ENCODE measurements around the gene PASD1.
"Not testable (repeated sequence)": the region's sequence is repeated elsewhere in the genome, so short reads cannot be mapped to it uniquely, and the experiment has no call there.

PASD1 gene, protein sequence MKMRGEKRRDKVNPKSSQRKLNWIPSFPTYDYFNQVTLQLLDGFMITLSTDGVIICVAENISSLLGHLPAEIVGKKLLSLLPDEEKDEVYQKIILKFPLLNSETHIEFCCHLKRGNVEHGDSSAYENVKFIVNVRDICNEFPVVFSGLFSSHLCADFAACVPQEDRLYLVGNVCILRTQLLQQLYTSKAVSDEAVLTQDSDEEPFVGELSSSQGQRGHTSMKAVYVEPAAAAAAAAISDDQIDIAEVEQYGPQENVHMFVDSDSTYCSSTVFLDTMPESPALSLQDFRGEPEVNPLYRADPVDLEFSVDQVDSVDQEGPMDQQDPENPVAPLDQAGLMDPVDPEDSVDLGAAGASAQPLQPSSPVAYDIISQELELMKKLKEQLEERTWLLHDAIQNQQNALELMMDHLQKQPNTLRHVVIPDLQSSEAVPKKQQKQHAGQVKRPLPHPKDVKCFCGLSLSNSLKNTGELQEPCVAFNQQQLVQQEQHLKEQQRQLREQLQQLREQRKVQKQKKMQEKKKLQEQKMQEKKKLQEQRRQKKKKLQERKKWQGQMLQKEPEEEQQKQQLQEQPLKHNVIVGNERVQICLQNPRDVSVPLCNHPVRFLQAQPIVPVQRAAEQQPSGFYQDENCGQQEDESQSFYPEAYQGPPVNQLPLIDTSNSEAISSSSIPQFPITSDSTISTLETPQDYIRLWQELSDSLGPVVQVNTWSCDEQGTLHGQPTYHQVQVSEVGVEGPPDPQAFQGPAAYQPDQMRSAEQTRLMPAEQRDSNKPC

GRCh38 chrX:151563449-151563848 is at the start of gene PASD1:
Gene PASD1 (plus strand): TSS chrX:151563675. CDS start chrX:151601554, 37,879 bp downstream.
- Mint-ChIP-seq H3K4me3 (no peak within 1 kb of the TSS), H3K36me3 (ENCODE audit: low read depth) (no peaks in the 10 kb centered on the region), H3K4me1 (ENCODE audit: low read depth) (no peaks in the 10 kb centered on the region), H3K27ac (no peak within 1 kb of the TSS), H3K27me3 (ENCODE audit: low read depth) (no peaks in the 10 kb centered on the region), H3K9me3 (no peaks in the 10 kb centered on the region)
- no peak for DNase-seq (ENCODE audit: low spot score)

DNA sequence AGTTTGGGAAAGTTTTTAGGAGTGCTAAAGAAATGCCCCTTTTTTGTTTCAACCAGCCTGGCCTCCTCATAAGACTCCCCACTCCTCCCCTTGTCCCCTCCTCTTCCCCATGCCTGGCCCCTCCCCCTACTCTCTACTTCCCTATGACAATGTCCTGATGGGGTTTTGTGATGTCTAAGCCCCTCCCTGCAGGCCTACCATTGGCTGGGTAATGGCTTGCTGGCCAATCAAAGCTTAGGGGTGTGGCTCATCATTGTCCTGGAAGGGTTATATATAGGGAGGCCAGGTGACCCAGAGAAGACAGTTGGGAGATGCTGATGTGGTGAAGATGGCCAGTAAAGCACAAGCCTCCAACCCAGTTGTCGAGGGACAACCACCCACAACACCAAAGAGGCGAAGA is 48.2 kb upstream of the PASD1 start:
- no peak for DNase-seq (ENCODE audit: low spot score)
- Mint-ChIP-seq H3K27ac (no peak overlapping the region), H3K9me3 (no peaks in the 10 kb centered on the region), H3K36me3 (ENCODE audit: low read depth) (no peaks in the 10 kb centered on the region), H3K27me3 (ENCODE audit: low read depth) (no peaks in the 10 kb centered on the region), H3K4me3 (no peak overlapping the region), H3K4me1 (ENCODE audit: low read depth) (no peaks in the 10 kb centered on the region)

DNA sequence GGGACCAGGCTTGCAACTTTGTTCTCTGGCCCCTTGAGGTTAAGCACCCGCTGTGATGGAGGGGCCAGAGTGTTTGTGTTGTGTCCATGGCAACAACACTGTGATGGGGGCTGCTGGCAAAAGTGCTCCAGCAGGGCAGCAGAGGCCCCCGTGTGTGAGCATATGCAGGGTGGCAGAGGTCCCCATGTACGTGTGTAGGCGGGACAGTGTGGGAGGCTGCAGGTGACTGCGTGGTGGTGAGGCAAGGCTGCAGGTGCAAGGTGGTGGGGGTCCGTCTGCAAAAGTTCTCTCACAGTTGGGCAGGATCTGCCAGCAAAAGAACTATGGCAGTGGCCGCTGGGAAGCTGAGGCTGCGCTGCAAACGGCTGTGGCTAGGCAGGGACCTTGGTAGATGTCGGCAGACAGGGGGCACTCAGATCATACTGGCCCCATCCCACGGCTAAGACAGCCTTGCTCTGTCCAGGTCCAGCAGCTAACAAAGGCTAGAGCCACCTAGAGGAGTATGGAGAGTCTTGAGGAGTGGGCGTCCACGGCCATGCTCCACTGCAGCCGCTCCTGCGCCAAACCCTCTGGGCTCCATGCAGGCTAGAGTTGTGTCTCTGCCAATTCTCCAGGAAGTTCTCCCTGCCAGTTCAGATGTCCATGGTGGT is 46.8 kb upstream of the PASD1 start:
- no peak overlapping the region for H3K27ac Mint-ChIP-seq
- no peaks in the 10 kb centered on the region for H3K4me1 Mint-ChIP-seq (ENCODE audit: low read depth)
- H3K36me3 Mint-ChIP-seq (ENCODE audit: low read depth), result no peaks in the 10 kb centered on the region
- H3K27me3 Mint-ChIP-seq (ENCODE audit: low read depth), result no peaks in the 10 kb centered on the region
- no peak overlapping the region for H3K4me3 Mint-ChIP-seq
- DNase-seq (ENCODE audit: low spot score), result no peak
- no peaks in the 10 kb centered on the region for H3K9me3 Mint-ChIP-seq

- Mint-ChIP-seq H3K36me3 (ENCODE audit: low read depth) (no peaks in the 10 kb centered on the region), H3K4me1 (ENCODE audit: low read depth) (no peaks in the 10 kb centered on the region), H3K27ac (no peak overlapping the region), H3K9me3 (no peaks in the 10 kb centered on the region), H3K4me3 (no peak overlapping the region), H3K27me3 (ENCODE audit: low read depth) (peaks cover 1% of the 10 kb centered on the region)
- no peak for DNase-seq (ENCODE audit: low spot score)
These were observed 46.1 kb upstream of the PASD1 start for GRCh38 chrX:151517421-151517820.

- no peaks in the 10 kb centered on the region for H3K9me3 Mint-ChIP-seq
- H3K27ac Mint-ChIP-seq, result no peak overlapping the region
- peaks cover 7% of the 10 kb centered on the region for H3K27me3 Mint-ChIP-seq (ENCODE audit: low read depth)
- no peaks in the 10 kb centered on the region for H3K36me3 Mint-ChIP-seq (ENCODE audit: low read depth)
- H3K4me3 Mint-ChIP-seq, result no peak overlapping the region
- H3K4me1 Mint-ChIP-seq (ENCODE audit: low read depth), result no peaks in the 10 kb centered on the region
- no peak for DNase-seq (ENCODE audit: low spot score)
These were observed 40.1 kb upstream of the PASD1 start for GRCh38 chrX:151523351-151523750.

DNA sequence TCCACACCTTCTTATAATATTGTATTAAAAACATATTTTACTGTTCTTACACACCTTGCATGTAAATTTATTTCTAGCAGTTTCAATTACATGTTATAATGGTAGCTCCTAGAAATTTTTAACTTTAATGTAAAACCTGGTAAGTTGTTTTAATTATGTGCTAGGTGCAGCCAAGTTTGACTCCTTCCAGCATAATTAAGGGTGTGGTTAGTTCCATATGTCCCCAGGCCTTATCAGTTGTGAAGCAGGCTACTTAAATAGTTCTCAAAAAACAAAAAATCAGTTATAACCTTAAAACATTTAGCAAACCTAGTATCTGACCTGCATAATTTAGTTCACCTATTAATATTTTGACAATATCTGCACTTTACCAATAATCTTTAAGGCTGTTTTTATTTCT is 26.9 kb upstream of the PASD1 start:
- Mint-ChIP-seq H3K4me3 (no peak overlapping the region), H3K4me1 (ENCODE audit: low read depth) (no peaks in the 10 kb centered on the region), H3K9me3 (no peaks in the 10 kb centered on the region), H3K27me3 (ENCODE audit: low read depth) (no peaks in the 10 kb centered on the region), H3K36me3 (ENCODE audit: low read depth) (no peaks in the 10 kb centered on the region), H3K27ac (no peak overlapping the region)
- no peak for DNase-seq (ENCODE audit: low spot score)

- peak overlapping the region; percentile 57 for H3K4me3 Mint-ChIP-seq
- H3K27ac Mint-ChIP-seq, result no peak overlapping the region
- no peaks in the 10 kb centered on the region for H3K36me3 Mint-ChIP-seq (ENCODE audit: low read depth)
- H3K4me1 Mint-ChIP-seq (ENCODE audit: low read depth), result no peaks in the 10 kb centered on the region
- no peak for DNase-seq (ENCODE audit: low spot score)
- H3K27me3 Mint-ChIP-seq (ENCODE audit: low read depth), result no peaks in the 10 kb centered on the region
- no peaks in the 10 kb centered on the region for H3K9me3 Mint-ChIP-seq
These were observed 25.9 kb upstream of the PASD1 start for GRCh38 chrX:151537572-151537971.

GRCh38 chrX:151538190-151539122 is 25.0 kb upstream of the PASD1 start:
- no peaks in the 10 kb centered on the region for H3K27me3 Mint-ChIP-seq (ENCODE audit: low read depth)
- no peaks in the 10 kb centered on the region for H3K9me3 Mint-ChIP-seq
- no peak for DNase-seq (ENCODE audit: low spot score)
- H3K36me3 Mint-ChIP-seq (ENCODE audit: low read depth), result no peaks in the 10 kb centered on the region
- no peak overlapping the region for H3K27ac Mint-ChIP-seq
- peak overlapping the region; percentile 57 for H3K4me3 Mint-ChIP-seq
- no peaks in the 10 kb centered on the region for H3K4me1 Mint-ChIP-seq (ENCODE audit: low read depth)

- H3K4me1 Mint-ChIP-seq (ENCODE audit: low read depth), result no peaks in the 10 kb centered on the region
- no peaks in the 10 kb centered on the region for H3K9me3 Mint-ChIP-seq
- H3K27ac Mint-ChIP-seq, result no peak overlapping the region
- H3K4me3 Mint-ChIP-seq, result no peak overlapping the region
- H3K36me3 Mint-ChIP-seq (ENCODE audit: low read depth), result no peaks in the 10 kb centered on the region
- DNase-seq (ENCODE audit: low spot score), result no peak
- H3K27me3 Mint-ChIP-seq (ENCODE audit: low read depth), result no peaks in the 10 kb centered on the region
These were observed 19.8 kb upstream of the PASD1 start for GRCh38 chrX:151543706-151544105.

DNA sequence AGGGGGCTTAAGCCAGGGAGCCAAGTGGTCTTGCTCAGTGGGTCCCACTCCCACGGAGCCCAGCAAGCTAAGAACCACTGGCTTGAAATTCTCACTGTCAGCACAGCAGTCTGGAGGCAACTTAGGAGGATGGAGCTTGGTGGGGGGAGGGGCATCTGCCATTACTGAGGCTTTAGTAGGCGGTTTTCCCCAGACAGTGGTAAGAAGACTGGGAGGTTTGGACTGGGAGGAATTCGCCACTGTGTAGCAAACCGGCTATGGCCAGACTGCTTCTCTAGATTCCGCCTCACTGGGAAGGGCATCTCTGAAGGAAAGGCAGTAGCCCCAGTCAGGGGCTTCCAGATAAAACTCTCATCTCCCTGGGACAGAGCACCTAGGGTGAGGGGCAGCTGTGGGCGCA is 17.2 kb upstream of the PASD1 start:
- DNase-seq (ENCODE audit: low spot score); H3K27ac Mint-ChIP-seq; H3K27me3 Mint-ChIP-seq (ENCODE audit: low read depth); H3K36me3 Mint-ChIP-seq (ENCODE audit: low read depth); H3K4me1 Mint-ChIP-seq (ENCODE audit: low read depth); H3K9me3 Mint-ChIP-seq; H3K4me3 Mint-ChIP-seq: not testable (repeated sequence)

DNA sequence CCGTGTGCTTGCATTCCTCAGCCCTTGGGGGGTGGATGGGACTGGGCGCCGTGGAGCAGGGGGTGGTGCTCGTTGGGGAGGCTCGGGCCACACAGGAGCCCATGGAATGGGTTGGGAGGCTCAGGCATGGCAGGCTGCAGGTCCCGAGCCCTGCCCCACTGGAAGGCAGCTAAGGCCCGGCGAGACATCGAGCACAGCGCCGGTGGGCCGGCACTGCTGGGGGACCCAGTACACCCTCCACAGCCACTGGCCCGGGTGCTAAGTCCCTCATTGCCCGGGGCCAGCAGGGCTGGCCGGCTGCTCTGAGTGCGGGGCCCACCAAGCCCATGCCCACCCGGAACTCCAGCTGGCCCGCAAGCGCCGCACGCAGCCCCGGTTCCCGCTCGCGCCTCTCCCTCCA is 12.3 kb upstream of the PASD1 start:
- H3K27me3 Mint-ChIP-seq (ENCODE audit: low read depth); H3K4me1 Mint-ChIP-seq (ENCODE audit: low read depth); H3K9me3 Mint-ChIP-seq; H3K36me3 Mint-ChIP-seq (ENCODE audit: low read depth); H3K27ac Mint-ChIP-seq; H3K4me3 Mint-ChIP-seq; DNase-seq (ENCODE audit: low spot score): not testable (repeated sequence)

DNA sequence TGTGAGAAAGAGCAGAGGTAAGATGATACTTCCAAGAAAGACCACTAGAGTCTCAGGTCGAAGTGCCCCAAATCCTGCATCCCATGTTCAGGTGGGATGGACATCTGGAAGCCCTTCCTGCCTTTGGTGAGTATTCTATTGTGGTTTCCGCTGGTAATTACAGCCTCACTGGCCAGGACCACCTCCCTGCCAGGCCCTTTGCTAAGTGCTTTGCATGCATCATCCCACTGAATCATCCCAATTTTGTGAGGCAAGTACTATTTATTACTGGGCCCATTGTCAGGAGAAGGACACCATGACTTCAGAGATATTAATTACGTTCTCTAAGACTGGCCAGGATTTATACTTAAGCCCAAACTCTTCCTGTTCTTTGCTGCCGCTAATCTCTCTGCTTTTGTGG is 10.7 kb upstream of the PASD1 start:
- no peaks in the 10 kb centered on the region for H3K27me3 Mint-ChIP-seq (ENCODE audit: low read depth)
- no peak overlapping the region for H3K27ac Mint-ChIP-seq
- no peak overlapping the region for H3K4me3 Mint-ChIP-seq
- H3K36me3 Mint-ChIP-seq (ENCODE audit: low read depth), result no peaks in the 10 kb centered on the region
- H3K9me3 Mint-ChIP-seq, result no peaks in the 10 kb centered on the region
- no peaks in the 10 kb centered on the region for H3K4me1 Mint-ChIP-seq (ENCODE audit: low read depth)
- DNase-seq (ENCODE audit: low spot score), result no peak

DNA sequence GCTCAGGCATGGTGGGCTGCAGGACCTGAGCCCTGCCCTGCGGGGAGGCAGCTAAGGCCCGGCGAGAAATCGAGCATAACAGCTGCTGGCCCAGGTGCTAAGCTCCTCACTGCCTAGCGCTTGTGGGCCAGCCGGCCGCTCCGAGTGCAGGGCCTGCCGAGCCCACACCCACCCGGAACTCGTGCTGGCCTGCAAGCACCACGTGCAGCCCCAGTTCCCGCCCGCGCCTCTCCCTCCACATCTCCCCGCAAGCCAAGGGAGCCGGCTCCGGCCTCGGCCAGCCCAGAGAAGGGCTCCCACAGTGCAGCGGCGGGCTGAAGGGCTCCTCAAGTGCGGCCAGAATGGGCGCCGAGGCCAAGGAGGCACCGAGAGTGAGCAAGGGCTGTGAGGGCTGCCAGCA is 8.2 kb upstream of the PASD1 start:
- DNase-seq (ENCODE audit: low spot score); H3K4me1 Mint-ChIP-seq (ENCODE audit: low read depth); H3K36me3 Mint-ChIP-seq (ENCODE audit: low read depth); H3K27ac Mint-ChIP-seq; H3K9me3 Mint-ChIP-seq; H3K4me3 Mint-ChIP-seq; H3K27me3 Mint-ChIP-seq (ENCODE audit: low read depth): not testable (repeated sequence)

Data from T-helper 2 cell treated with Interferon-gamma antibody and Interleukin-4, amounts not matched to agents 5 μg/mL and 100 μg/mL, for 36 hours (primary cell).